K562 (cell line): Measurements from ENCODE around the gene HPS5. TPM values are rescaled to one million over a fixed set of nuclear protein-coding genes. Genes with fewer than 3 reads are reported as not detected.

Source experiments
- ATAC-seq: fragments of 200-7000 bp; cut with Tn5 transposase; 3 replicates; pipeline ENCODE4 v1.9.1; 2020; ENCODE audit warnings: moderate library complexity
- BruUV-seq: library from RNA; stranded (reverse); fragments of 400-500 nt; replicated peaks from 2 replicates; lab custom pipeline; 2021; lab: Mats Ljungman, UMichigan
- CTCF ChIA-PET: fragments of 300-600 bp; formaldehyde crosslinking; extraction: SDS; loops from one replicate; lab custom pipeline; 2021; ENCODE audit warnings: low intra/inter-chr PET ratio; lab: Yijun Ruan, JAX
- POLR2A ChIA-PET: fragments of 300-600, 350-650 bp; sonication (Branson Sonifier 250); formaldehyde crosslinking; extraction: SDS; loops from one replicate; lab custom pipeline; 2021; ENCODE audit warnings: antibody characterized with exemption, inconsistent platforms; lab: Yijun Ruan, JAX
- DNase-seq, 4 experiments: peaks; one replicate each; pipeline versions ENCODE4 v3.0.0 to v3.0.0-alpha.2; 2011 to 2018; ENCODE audit warnings: low spot score in 3 of 4, mixed read lengths in 3 of 4; ENCODE audit errors: extremely low read depth in 1 of 4
- FAIRE-seq: peaks from 2 replicates; lab custom pipeline; 2011; peaks lifted over from hg19 to GRCh38; lab: Jason Lieb, UNC
- H2AFZ ChIP-seq: 2 replicates; pipeline ENCODE4 v1.6.0; 2011; ENCODE audit warnings: low read depth, low read length, control low read depth, inconsistent platforms
- H3K27ac ChIP-seq: fragments of 200-600 bp; 3 replicates; pipeline ENCODE4 v1.8.0; 2011; ENCODE audit warnings: low read depth, mild to moderate bottlenecking, control low read depth, inconsistent platforms, low read length, moderate library complexity, mixed read lengths; ENCODE audit errors: extremely low read depth
- H3K27me3 ChIP-seq, 2 experiments: fragments of 300-600 bp in 1 of 2; 2 replicates in 1 of 2; 3 replicates in 1 of 2; pipeline versions ENCODE4 v1.6.0 to v1.8.0; 2011; ENCODE audit warnings: inconsistent platforms in 2 of 2, low read length in 2 of 2, mild to moderate bottlenecking in 1 of 2, mixed read lengths in 1 of 2, moderate library complexity in 1 of 2; ENCODE audit not compliant: control insufficient read depth in 2 of 2, insufficient read depth in 2 of 2
- H3K36me3 ChIP-seq: fragments of 300-600 bp; 3 replicates; pipeline ENCODE4 v1.8.0; 2011; ENCODE audit warnings: mild to moderate bottlenecking, low read length, inconsistent platforms; ENCODE audit not compliant: control insufficient read depth, insufficient read depth
- H3K4me1 ChIP-seq, 2 experiments: fragments of 200-600 bp in 1 of 2; replicated peaks in 1 of 2; 2 replicates in 1 of 2; 3 replicates in 1 of 2; pipeline versions ENCODE4 v1.5.1 to v1.8.0; 2011; ENCODE audit warnings: inconsistent platforms in 2 of 2, low read length in 2 of 2, mild to moderate bottlenecking in 1 of 2, mixed read lengths in 1 of 2, moderate library complexity in 1 of 2; ENCODE audit not compliant: control insufficient read depth in 2 of 2, insufficient read depth in 2 of 2
- H3K4me2 ChIP-seq: 2 replicates; pipeline ENCODE4 v1.6.1; 2011; ENCODE audit warnings: low read length, control low read depth, inconsistent platforms, mixed read lengths; ENCODE audit not compliant: insufficient read depth
- H3K4me3 ChIP-seq: fragments of 200-600 bp; sonication (generic), shearing (Covaris generic); 2 replicates; pipeline ENCODE4 v1.5.1; 2016; ENCODE audit warnings: control low read depth, inconsistent platforms
- H3K79me2 ChIP-seq: fragments of 200-600 bp; 3 replicates; pipeline ENCODE4 v1.8.0; 2011; ENCODE audit warnings: low read length, inconsistent platforms; ENCODE audit not compliant: control insufficient read depth, insufficient read depth
- H3K9ac ChIP-seq, 2 experiments: 2 replicates each; pipeline versions ENCODE4 v1.6.0 to v1.6.1; 2011; ENCODE audit warnings: low read depth in 2 of 2, low read length in 2 of 2, control low read depth in 1 of 2, inconsistent platforms in 1 of 2, mild to moderate bottlenecking in 1 of 2, mixed read lengths in 1 of 2; ENCODE audit not compliant: insufficient read depth in 1 of 2
- H3K9me1 ChIP-seq: one replicate; pipeline ENCODE4 v1.6.0; 2011; ENCODE audit warnings: inconsistent platforms, mild to moderate bottlenecking, low read length, moderate library complexity; ENCODE audit not compliant: control insufficient read depth, insufficient read depth
- H3K9me3 ChIP-seq: replicated peaks from 2 replicates; pipeline ENCODE4 v1.5.1; 2011; ENCODE audit warnings: low read depth, low read length, inconsistent platforms; ENCODE audit not compliant: control insufficient read depth, insufficient read depth
- H4K20me1 ChIP-seq: replicated peaks from 2 replicates; pipeline ENCODE4 v1.6.1; 2011; ENCODE audit warnings: low read length, inconsistent platforms, mixed read lengths; ENCODE audit not compliant: control insufficient read depth, insufficient read depth
- BACH1 ChIP-seq: fragments of 200-800 bp; sonication (Bioruptor generic); IDR thresholded peaks from 2 replicates; pipeline ENCODE4 v1.6.1; 2016; ENCODE audit warnings: missing genetic modification characterization, missing compliant biosample characterization
- C11orf30 ChIP-seq: fragments of 450-650 bp; IDR thresholded peaks from 2 replicates; pipeline ENCODE4 v1.6.1; 2016; ENCODE audit warnings: low read depth, mild to moderate bottlenecking
- GATA2 ChIP-seq: sonication (generic); formaldehyde crosslinking; IDR thresholded peaks from 2 replicates; pipeline ENCODE4 v1.4.0; 2020; ENCODE audit warnings: mild to moderate bottlenecking, missing genetic modification reagents
- MAFF ChIP-seq: IDR thresholded peaks from 2 replicates; pipeline ENCODE4 v1.6.1; 2012; ENCODE audit warnings: low read length, improper control_type of control experiment
- MAFG ChIP-seq: fragments of 450-650 bp; conservative IDR thresholded peaks from 2 replicates; pipeline ENCODE4 v1.6.1; 2016; ENCODE audit warnings: missing genetic modification characterization, missing compliant biosample characterization
- MAFK ChIP-seq: IDR thresholded peaks from 2 replicates; pipeline ENCODE4 v1.6.1; 2011; ENCODE audit warnings: low read length, improper control_type of control experiment
- MLX ChIP-seq, 2 experiments: fragments of 450-650 bp in 1 of 2; sonication (generic) in 1 of 2; formaldehyde crosslinking; conservative IDR thresholded peaks; 2 replicates each; pipeline versions ENCODE4 v1.4.0 to v1.8.1; 2020 to 2022; ENCODE audit warnings: mild to moderate bottlenecking in 1 of 2, missing genetic modification reagents in 1 of 2
- NFE2 ChIP-seq: IDR thresholded peaks from 2 replicates; pipeline ENCODE4 v1.6.1; 2014; ENCODE audit warnings: antibody characterized with exemption, low read depth
- RBM39 ChIP-seq: fragments of 200-400 bp; formaldehyde crosslinking; optimal IDR thresholded peaks from 2 replicates; pipeline ENCODE3; 2018; ENCODE audit warnings: low read depth, low read length
- SOX6 ChIP-seq: fragments of 450-650 bp; IDR thresholded peaks from 2 replicates; pipeline ENCODE4 v1.6.1; 2014; ENCODE audit warnings: mild to moderate bottlenecking
- ZNF316 ChIP-seq: fragments of 450-650 bp; IDR thresholded peaks from 2 replicates; pipeline ENCODE4 v1.6.1; 2016
- WGBS: fragments of 100-300 bp; shearing (Covaris generic); methylation state at CpG from one replicate; pipeline ENCODE4 v1.1.6; 2016; ENCODE audit warnings: low coverage, mixed read lengths; ENCODE audit not compliant: insufficient coverage; ENCODE audit errors: missing lambda C conversion rate; 5-methylcytosine and 5-hydroxymethylcytosine counted together
- in situ Hi-C: fragments of 300-500 bp; cut with MboI; formaldehyde crosslinking; loops from 4 replicates; pipeline ENCODE4 v1.15.0; 2018; ENCODE audit warnings: inconsistent platforms, mixed read lengths
- intact Hi-C: fragments of 100-400 bp; cut with micrococcal nuclease; formaldehyde crosslinking; loops from 2 replicates; pipeline ENCODE4 v1.14.2; 2022
- polyA plus RNA-seq, 8 experiments: library from polyadenylated mRNA; depleted of rRNA in 4 of 8; stranded (reverse) in 5 of 8; unstranded in 3 of 8; fragments of >200 nt; fragmentation: Nextera tagmentation in 2 of 8; fragmentation: Illumina TruSeq in 1 of 8; extraction: Ambion mirVana in 2 of 8; extraction: Trizol in 1 of 8; gene quantifications; 2 replicates each; pipeline versions ENCODE4 v1.2.1 to v1.2.3, GENCODE V29; 2011 to 2014; ENCODE audit warnings: inconsistent platforms in 1 of 8, missing spikeins in 1 of 8
- total RNA-seq, 7 experiments: library from RNA; depleted of rRNA in 6 of 7; stranded (reverse); fragments of >200 nt in 6 of 7; fragmentation: Illumina TruSeq in 2 of 7; extraction: Trizol in 2 of 7; gene quantifications; 2 replicates each; pipeline versions ENCODE4 v1.2.1 to v1.2.3, GENCODE V29; 2011 to 2021; ENCODE audit warnings: low replicate concordance in 1 of 7
- TF ChIP-seq, protein P1 (sequence below): IDR thresholded peaks from 3 replicates; pipeline ENCODE4 v1.6.1; 2011; ENCODE audit warnings: borderline replicate concordance, mild to moderate bottlenecking, moderate library complexity; ENCODE audit not compliant: insufficient read length; ENCODE audit errors: extremely low read depth

The HPS5 gene
- total and polyA plus RNA-seq, 9 of the 15 experiments (the other 6 are each of a cell fraction or from before 2014, with no cell fraction given), result 12.2 to 28.1 (median 16.8) TPM

GRCh38 chr11:18364495-18365073 is 42.6 kb upstream of the HPS5 start:
- intact Hi-C loops (no loop called here), in situ Hi-C loops (no loop called here)
- 82% methylated on average over 2 of the region's 4 CpGs for WGBS
- Histone ChIP-seq H4K20me1 (no peaks in the 10 kb centered on the region), H3K4me3 (no peak overlapping the region), H3K36me3 (peaks cover 78% of the 10 kb centered on the region), H3K27ac (no peak overlapping the region), H3K4me1 (no peaks in the 10 kb centered on the region; a peak in 2 of 5 replicates), H2AFZ (no peak overlapping the region), H3K9ac (no peak overlapping the region), H3K4me2 (no peak overlapping the region), H3K27me3 (no peaks in the 10 kb centered on the region), H3K9me3 (no peaks in the 10 kb centered on the region), H3K9me1 (no peaks in the 10 kb centered on the region), H3K79me2 (no peaks in the 10 kb centered on the region)
- no peak for ATAC-seq
- no peak for DNase-seq
- TF ChIP-seq, protein P1, sequence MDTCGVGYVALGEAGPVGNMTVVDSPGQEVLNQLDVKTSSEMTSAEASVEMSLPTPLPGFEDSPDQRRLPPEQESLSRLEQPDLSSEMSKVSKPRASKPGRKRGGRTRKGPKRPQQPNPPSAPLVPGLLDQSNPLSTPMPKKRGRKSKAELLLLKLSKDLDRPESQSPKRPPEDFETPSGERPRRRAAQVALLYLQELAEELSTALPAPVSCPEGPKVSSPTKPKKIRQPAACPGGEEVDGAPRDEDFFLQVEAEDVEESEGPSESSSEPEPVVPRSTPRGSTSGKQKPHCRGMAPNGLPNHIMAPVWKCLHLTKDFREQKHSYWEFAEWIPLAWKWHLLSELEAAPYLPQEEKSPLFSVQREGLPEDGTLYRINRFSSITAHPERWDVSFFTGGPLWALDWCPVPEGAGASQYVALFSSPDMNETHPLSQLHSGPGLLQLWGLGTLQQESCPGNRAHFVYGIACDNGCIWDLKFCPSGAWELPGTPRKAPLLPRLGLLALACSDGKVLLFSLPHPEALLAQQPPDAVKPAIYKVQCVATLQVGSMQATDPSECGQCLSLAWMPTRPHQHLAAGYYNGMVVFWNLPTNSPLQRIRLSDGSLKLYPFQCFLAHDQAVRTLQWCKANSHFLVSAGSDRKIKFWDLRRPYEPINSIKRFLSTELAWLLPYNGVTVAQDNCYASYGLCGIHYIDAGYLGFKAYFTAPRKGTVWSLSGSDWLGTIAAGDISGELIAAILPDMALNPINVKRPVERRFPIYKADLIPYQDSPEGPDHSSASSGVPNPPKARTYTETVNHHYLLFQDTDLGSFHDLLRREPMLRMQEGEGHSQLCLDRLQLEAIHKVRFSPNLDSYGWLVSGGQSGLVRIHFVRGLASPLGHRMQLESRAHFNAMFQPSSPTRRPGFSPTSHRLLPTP, result no peak
- TF ChIP-seq MLX (CRISPR knock-in tag; conservative IDR thresholded peaks at IDR 0.05), result no peak
- TF ChIP-seq MAFG (tag), result peak; percentile 86
- peak; percentile 65 for TF ChIP-seq NFE2
- TF ChIP-seq SOX6, result no peak
- TF ChIP-seq BACH1, result peak; percentile 39; the same call in 1 of the 2 replicates
- TF ChIP-seq MAFF, result peak; percentile 38; the same call in 1 of the 2 replicates
- TF ChIP-seq ZNF316, result peak; percentile 80
- TF ChIP-seq MAFK, result peak; percentile 48; the same call in 1 of the 2 replicates
- no peak for TF ChIP-seq GATA2 (CRISPR knock-in tag)
- TF ChIP-seq RBM39, result no peak
- peak; percentile 78 for TF ChIP-seq C11orf30
- no TSS peak for BruUV-seq
- no peak for FAIRE-seq
- POLR2A ChIA-PET, result interaction anchor here (0.6 to 1.0 kb wide), 3 partner anchors 8 to 13 kb away, joined by 3 to 4 read pairs (median 3); no protein-coding TSS in a partner anchor
- CTCF ChIA-PET, result no interaction called here
